MCF 10A (cell line): ENCODE measurements around the gene KCNMB1. TPM values are rescaled to one million over a fixed set of nuclear protein-coding genes. Genes with fewer than 3 reads are reported as not detected.

ENCODE experiments used
- BruUV-seq: library from RNA; stranded (reverse); fragments of 400-500 nt; replicated peaks from 2 replicates; lab custom pipeline; 2021; lab: Mats Ljungman, UMichigan
- CTCF ChIA-PET: fragments of 300-600 bp; sonication (Branson Sonifier 250); formaldehyde crosslinking; extraction: SDS; loops from one replicate; lab custom pipeline; 2021; ENCODE audit warnings: antibody characterized with exemption, inconsistent platforms; lab: Yijun Ruan, JAX
- POLR2A ChIA-PET: fragments of 300-600, 350-650 bp; sonication (Branson Sonifier 250); formaldehyde crosslinking; extraction: SDS; loops from one replicate; lab custom pipeline; 2020; ENCODE audit warnings: antibody characterized with exemption, inconsistent platforms; lab: Yijun Ruan, JAX
- DNase-seq: peaks from one replicate; pipeline ENCODE4 v3.0.0-alpha.2; 2018; ENCODE audit not compliant: unreplicated experiment
- H3K27ac Mint-ChIP-seq: one replicate; pipeline ENCODE4 v1.8.0; 2022; ENCODE audit warnings: mild to moderate bottlenecking, low read depth, mixed read lengths; ENCODE audit not compliant: unreplicated experiment
- H3K27me3 Mint-ChIP-seq: one replicate; pipeline ENCODE4 v1.8.0; 2022; ENCODE audit warnings: mixed read lengths; ENCODE audit not compliant: insufficient read depth, unreplicated experiment
- H3K36me3 Mint-ChIP-seq: one replicate; pipeline ENCODE4 v1.8.0; 2022; ENCODE audit warnings: mild to moderate bottlenecking, moderate library complexity, mixed read lengths; ENCODE audit not compliant: insufficient read depth, unreplicated experiment
- H3K4me1 Mint-ChIP-seq: one replicate; pipeline ENCODE4 v1.8.0; 2022; ENCODE audit warnings: mixed read lengths; ENCODE audit not compliant: insufficient read depth, unreplicated experiment
- H3K4me3 Mint-ChIP-seq: one replicate; pipeline ENCODE4 v1.8.0; 2022; ENCODE audit warnings: mild to moderate bottlenecking, moderate library complexity, mixed read lengths; ENCODE audit not compliant: unreplicated experiment
- H3K9me3 Mint-ChIP-seq: one replicate; pipeline ENCODE4 v1.8.0; 2022; ENCODE audit warnings: mixed read lengths; ENCODE audit not compliant: unreplicated experiment
- CTCF ChIP-seq: fragments of 200-600 bp; IDR thresholded peaks from one replicate; pipeline ENCODE4 v1.8.0; 2022; ENCODE audit warnings: antibody characterized with exemption, mild to moderate bottlenecking; ENCODE audit not compliant: unreplicated experiment
- intact Hi-C: fragments of 100-400 bp; cut with micrococcal nuclease; formaldehyde crosslinking; loops from 2 replicates; pipeline ENCODE4 v1.14.1; 2022
- total RNA-seq: library from RNA; stranded (reverse); gene quantifications from 2 replicates; pipeline ENCODE4 v1.2.3, GENCODE V29; 2022

KCNMB1 gene
- total RNA-seq, 1 experiment from 2014 or later, result not detected

GRCh38 chr5:170353961-170354360, 35.2 kb downstream of the KCNMB1 start:
- no peaks in the 10 kb centered on the region for H3K9me3 Mint-ChIP-seq
- ChIA-PET CTCF (interaction anchor here (1.0 to 1.5 kb wide), 3 partner anchors 11 to 128 kb away, joined by 3 to 5 read pairs (median 5); no protein-coding TSS in a partner anchor), POLR2A (no interaction called here)
- H3K36me3 Mint-ChIP-seq, result no peaks in the 10 kb centered on the region
- DNase-seq, result no peak
- intact Hi-C loops, result no loop called here
- BruUV-seq, result no TSS peak
- no peak overlapping the region for H3K4me3 Mint-ChIP-seq
- no peak for TF ChIP-seq CTCF
- no peaks in the 10 kb centered on the region for H3K4me1 Mint-ChIP-seq
- no peak overlapping the region for H3K27ac Mint-ChIP-seq
- H3K27me3 Mint-ChIP-seq, result no peaks in the 10 kb centered on the region

DNA sequence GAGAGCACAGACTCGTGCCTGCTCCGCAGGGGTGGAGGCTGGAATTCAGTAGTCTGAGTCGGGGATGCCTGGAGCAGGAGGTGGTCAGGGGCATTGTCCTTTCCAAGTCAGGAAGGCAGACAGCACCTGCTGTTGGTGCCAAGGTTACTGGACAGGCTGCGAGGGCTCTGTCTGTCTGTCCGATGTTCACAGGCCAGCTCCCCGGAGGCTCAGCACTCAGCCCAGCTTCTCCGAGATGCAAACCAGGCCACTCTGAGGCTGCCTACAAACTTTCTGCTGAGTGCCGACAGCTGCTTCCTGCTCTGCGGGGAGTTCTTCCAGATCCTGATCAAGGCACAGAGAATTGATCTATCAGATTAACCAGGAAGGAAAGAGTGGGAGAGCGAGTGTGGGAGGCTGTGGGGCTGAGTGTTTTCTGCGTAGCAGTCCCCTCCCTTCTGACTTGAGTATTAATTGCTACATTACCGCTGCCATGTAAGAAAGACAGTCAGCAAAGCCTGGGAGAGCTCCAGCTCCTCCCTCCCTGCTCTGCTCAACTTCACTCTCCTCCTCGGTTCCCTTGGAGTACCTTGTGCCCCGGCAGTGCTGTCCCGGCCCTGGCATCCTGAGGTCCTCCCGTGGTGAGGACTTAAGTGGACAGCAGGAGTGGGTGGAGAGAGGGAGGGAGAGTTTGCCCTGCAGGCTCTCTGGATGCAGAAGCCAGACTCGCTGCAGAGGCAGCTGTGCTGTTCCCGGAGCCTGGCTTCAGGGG, 36.0 kb downstream of the KCNMB1 start:
- H3K36me3 Mint-ChIP-seq, result no peaks in the 10 kb centered on the region
- BruUV-seq, result no TSS peak
- CTCF ChIA-PET, result interaction anchor here (0.6 to 1.5 kb wide), 5 partner anchors 11 to 128 kb away, joined by 3 to 5 read pairs (median 4); no protein-coding TSS in a partner anchor
- H3K27me3 Mint-ChIP-seq, result peaks cover 6% of the 10 kb centered on the region
- intact Hi-C loops, result no loop called here
- POLR2A ChIA-PET, result no interaction called here
- no peaks in the 10 kb centered on the region for H3K9me3 Mint-ChIP-seq
- no peaks in the 10 kb centered on the region for H3K4me1 Mint-ChIP-seq
- no peak overlapping the region for H3K27ac Mint-ChIP-seq
- no peak for TF ChIP-seq CTCF
- no peak overlapping the region for H3K4me3 Mint-ChIP-seq
- DNase-seq, result no peak

- DNase-seq, result no peak
- H3K9me3 Mint-ChIP-seq, result no peaks in the 10 kb centered on the region
- peak; percentile 19 for TF ChIP-seq CTCF
- H3K4me3 Mint-ChIP-seq, result no peak overlapping the region
- H3K27me3 Mint-ChIP-seq, result peaks cover 28% of the 10 kb centered on the region
- intact Hi-C loops, result loop anchor here (1.0 kb wide), 1 partner anchor 122 kb away; no protein-coding TSS in a partner anchor
- H3K36me3 Mint-ChIP-seq, result no peaks in the 10 kb centered on the region
- ChIA-PET CTCF (interaction anchor here (0.7 to 2.4 kb wide), 9 partner anchors 8 to 291 kb away, joined by 3 to 9 read pairs (median 3); no protein-coding TSS in a partner anchor), POLR2A (no interaction called here)
- no peaks in the 10 kb centered on the region for H3K4me1 Mint-ChIP-seq
- BruUV-seq, result no TSS peak
- H3K27ac Mint-ChIP-seq, result no peak overlapping the region
Observed at GRCh38 chr5:170348137-170348633, 41.0 kb downstream of the KCNMB1 start.

GRCh38 chr5:170347022-170347567, 42.1 kb downstream of the KCNMB1 start:
- Mint-ChIP-seq H3K4me3 (no peak overlapping the region), H3K4me1 (no peaks in the 10 kb centered on the region), H3K27me3 (peaks cover 28% of the 10 kb centered on the region), H3K36me3 (no peaks in the 10 kb centered on the region), H3K27ac (no peak overlapping the region), H3K9me3 (no peaks in the 10 kb centered on the region)
- ChIA-PET CTCF (interaction anchor here (0.8 to 2.4 kb wide), 8 partner anchors 13 to 286 kb away, joined by 3 to 9 read pairs (median 3); no protein-coding TSS in a partner anchor), POLR2A (no interaction called here)
- intact Hi-C loops, result no loop called here
- no TSS peak for BruUV-seq
- no peak for TF ChIP-seq CTCF
- no peak for DNase-seq
